CD4-positive, alpha-beta memory T cell (primary cell): ENCODE data around the gene CALML3. TPM values are rescaled to one million over a fixed set of nuclear protein-coding genes. Genes with fewer than 3 reads are reported as not detected.
A peak's percentile ranks its signal among the peaks of the same experiment; 100 is the strongest.

Experiments
- CTCF ChIA-PET: fragments of 350-600 bp; sonication (Branson Sonifier 250); formaldehyde crosslinking; loops from one replicate; lab custom pipeline; 2021; ENCODE audit warnings: inconsistent platforms; ENCODE audit not compliant: partially characterized antibody; lab: Charles Lee
- POLR2A ChIA-PET: fragments of 350-600 bp; sonication (Branson Sonifier 250); formaldehyde crosslinking; loops from one replicate; lab custom pipeline; 2021; ENCODE audit not compliant: partially characterized antibody; lab: Charles Lee
- DNase-seq, 5 donors: peaks; one replicate each; pipeline versions ENCODE4 v3.0.0 to v3.0.0-alpha.2; 2020 to 2022; ENCODE audit warnings: mixed read lengths in 1 of 5
- H3K27ac ChIP-seq: one replicate; pipeline ENCODE4 v1.7.0; 2013; ENCODE audit warnings: low read depth, low read length
- H3K27me3 ChIP-seq: 2 replicates; pipeline ENCODE4 v1.7.0; 2013; ENCODE audit warnings: mild to moderate bottlenecking, low read length, moderate library complexity; ENCODE audit not compliant: insufficient read depth
- H3K36me3 ChIP-seq: 2 replicates; pipeline ENCODE4 v1.7.0; 2013; ENCODE audit warnings: mild to moderate bottlenecking, low read length, moderate library complexity; ENCODE audit not compliant: insufficient read depth
- H3K4me1 ChIP-seq: 2 replicates; pipeline ENCODE4 v1.7.0; 2013; ENCODE audit warnings: mild to moderate bottlenecking, low read length, moderate library complexity; ENCODE audit not compliant: insufficient read depth
- H3K4me3 ChIP-seq, 2 donors: one replicate each; pipeline ENCODE4 v1.7.0; 2013; ENCODE audit warnings: low read length in 2 of 2, mild to moderate bottlenecking in 1 of 2
- H3K9me3 ChIP-seq, 2 donors: one replicate each; pipeline ENCODE4 v1.7.0; 2013; ENCODE audit warnings: low read length in 2 of 2, control low read depth in 1 of 2; ENCODE audit not compliant: control insufficient read depth in 1 of 2
- H3K27ac Mint-ChIP-seq, 7 donors: one replicate each; pipeline ENCODE4 v1.8.0; 2020 to 2021; ENCODE audit warnings: mixed read lengths in 7 of 7, mild to moderate bottlenecking in 6 of 7, inconsistent platforms in 3 of 7, moderate library complexity in 3 of 7
- H3K27me3 Mint-ChIP-seq, 2 donors: one replicate each; pipeline ENCODE4 v1.8.0; 2020 to 2021; ENCODE audit warnings: mixed read lengths in 2 of 2
- H3K36me3 Mint-ChIP-seq, 2 donors: one replicate each; pipeline ENCODE4 v1.8.0; 2020 to 2021; ENCODE audit warnings: mixed read lengths in 2 of 2, inconsistent platforms in 1 of 2, mild to moderate bottlenecking in 1 of 2
- H3K4me1 Mint-ChIP-seq, 4 donors: one replicate each; pipeline ENCODE4 v1.8.0; 2020 to 2021; ENCODE audit warnings: mixed read lengths in 4 of 4, mild to moderate bottlenecking in 1 of 4
- H3K4me3 Mint-ChIP-seq, 8 donors: one replicate each; pipeline ENCODE4 v1.8.0; 2020 to 2021; ENCODE audit warnings: mixed read lengths in 8 of 8, mild to moderate bottlenecking in 7 of 8, moderate library complexity in 6 of 8, inconsistent platforms in 3 of 8
- H3K9me3 Mint-ChIP-seq, 8 donors: one replicate each; pipeline ENCODE4 v1.8.0; 2020 to 2021; ENCODE audit warnings: mixed read lengths in 8 of 8, mild to moderate bottlenecking in 5 of 8, inconsistent platforms in 3 of 8, moderate library complexity in 1 of 8
- intact Hi-C: fragments of 100-400 bp; cut with micrococcal nuclease; formaldehyde crosslinking; loops from one replicate; pipeline ENCODE4 v1.15.1; 2023
- polyA plus RNA-seq, 2 donors: library from polyadenylated mRNA; unstranded; fragments of 300-500 nt; fragmentation: Illumina TruSeq; gene quantifications; one replicate each; pipeline ENCODE4 v1.2.3, GENCODE V29; 2021
- total RNA-seq, 2 experiments: library from RNA; stranded (reverse); gene quantifications; one replicate each; pipeline ENCODE4 v1.2.3, GENCODE V29; 2021

Gene CALML3
- total and polyA plus RNA-seq, 4 experiments from 2014 or later = not detected

- Histone ChIP-seq H3K27ac (no peak overlapping the region), H3K27me3 (no peaks in the 10 kb centered on the region), H3K9me3 (no peaks in the 10 kb centered on the region), H3K4me3 (no peak overlapping the region), H3K4me1 (peaks cover 2% of the 10 kb centered on the region), H3K36me3 (no peaks in the 10 kb centered on the region)
- no peaks in the 10 kb centered on the region for H3K9me3 Mint-ChIP-seq
- intact Hi-C loops = no loop called here
- no peak overlapping the region for H3K27ac Mint-ChIP-seq
- no peaks in the 10 kb centered on the region for H3K4me1 Mint-ChIP-seq
- no peaks in the 10 kb centered on the region for H3K27me3 Mint-ChIP-seq
- CTCF ChIA-PET = no interaction called here
- no peak overlapping the region for H3K4me3 Mint-ChIP-seq
- POLR2A ChIA-PET = no interaction called here
- no peaks in the 10 kb centered on the region for H3K36me3 Mint-ChIP-seq
- no peak for DNase-seq
Observed at GRCh38 chr10:5534051-5534821, 9.5 kb downstream of the CALML3 start.

- Mint-ChIP-seq H3K36me3 (no peaks in the 10 kb centered on the region), H3K27ac (no peak overlapping the region), H3K27me3 (no peaks in the 10 kb centered on the region), H3K9me3 (no peaks in the 10 kb centered on the region), H3K4me3 (no peak overlapping the region), H3K4me1 (no peaks in the 10 kb centered on the region)
- intact Hi-C loops = no loop called here
- no peak for DNase-seq
- CTCF ChIA-PET = no interaction called here
- Histone ChIP-seq H3K4me3 (no peak overlapping the region), H3K27ac (no peak overlapping the region), H3K4me1 (peaks cover 4% of the 10 kb centered on the region), H3K27me3 (no peaks in the 10 kb centered on the region), H3K36me3 (no peaks in the 10 kb centered on the region), H3K9me3 (no peaks in the 10 kb centered on the region)
- POLR2A ChIA-PET = no interaction called here
Observed at GRCh38 chr10:5534880-5535856, 10.4 kb downstream of the CALML3 start.

GRCh38 chr10:5536486-5537081 lies 11.8 kb downstream of the CALML3 start:
- Histone ChIP-seq H3K4me3 (no peak overlapping the region), H3K9me3 (no peaks in the 10 kb centered on the region), H3K36me3 (no peaks in the 10 kb centered on the region), H3K27me3 (no peaks in the 10 kb centered on the region), H3K4me1 (peaks cover 4% of the 10 kb centered on the region), H3K27ac (no peak overlapping the region)
- peaks cover 0 to 11% (median 4%) of the 10 kb centered on the region in 8 donors for H3K9me3 Mint-ChIP-seq
- H3K4me3 Mint-ChIP-seq = no peak overlapping the region
- ChIA-PET POLR2A (no interaction called here), CTCF (no interaction called here)
- H3K27ac Mint-ChIP-seq = no peak overlapping the region
- DNase-seq = no peak
- H3K36me3 Mint-ChIP-seq = no peaks in the 10 kb centered on the region
- intact Hi-C loops = no loop called here
- H3K4me1 Mint-ChIP-seq = no peaks in the 10 kb centered on the region
- H3K27me3 Mint-ChIP-seq = peaks cover 0 to 1% of the 10 kb centered on the region in 2 donors

GRCh38 chr10:5537684-5538083 lies 12.9 kb downstream of the CALML3 start:
- Histone ChIP-seq H3K27ac (no peak overlapping the region), H3K36me3 (no peaks in the 10 kb centered on the region), H3K27me3 (no peaks in the 10 kb centered on the region), H3K4me1 (peaks cover 4% of the 10 kb centered on the region), H3K4me3 (no peak overlapping the region), H3K9me3 (no peaks in the 10 kb centered on the region)
- Mint-ChIP-seq H3K4me3 (no peak overlapping the region), H3K4me1 (no peaks in the 10 kb centered on the region), H3K36me3 (peaks cover 2 to 4% of the 10 kb centered on the region in 2 donors), H3K27me3 (peaks cover 0 to 1% of the 10 kb centered on the region in 2 donors), H3K27ac (no peak overlapping the region), H3K9me3 (peaks cover 0 to 19% (median 12%) of the 10 kb centered on the region in 8 donors)
- intact Hi-C loops = no loop called here
- POLR2A ChIA-PET = no interaction called here
- no peak for DNase-seq
- CTCF ChIA-PET = no interaction called here

- Mint-ChIP-seq H3K27me3 (peaks cover 0 to 3% of the 10 kb centered on the region in 2 donors), H3K27ac (peak overlapping the region in 1 of 7 donors; percentile 9), H3K36me3 (peaks cover 2 to 4% of the 10 kb centered on the region in 2 donors), H3K9me3 (peaks cover 0 to 24% (median 14%) of the 10 kb centered on the region in 8 donors), H3K4me1 (no peaks in the 10 kb centered on the region), H3K4me3 (no peak overlapping the region)
- Histone ChIP-seq H3K4me1 (peaks cover 4% of the 10 kb centered on the region), H3K27ac (no peak overlapping the region), H3K4me3 (no peak overlapping the region), H3K9me3 (no peaks in the 10 kb centered on the region), H3K27me3 (no peaks in the 10 kb centered on the region), H3K36me3 (no peaks in the 10 kb centered on the region)
- DNase-seq = no peak
- CTCF ChIA-PET = no interaction called here
- POLR2A ChIA-PET = interaction anchor here (1.3 kb wide), 1 partner anchor 14 kb away, joined by 3 read pairs; no protein-coding TSS in a partner anchor
- intact Hi-C loops = no loop called here
Observed at GRCh38 chr10:5538446-5538845, 13.7 kb downstream of the CALML3 start.

GRCh38 chr10:5538892-5539651 lies 14.3 kb downstream of the CALML3 start:
- peaks cover 4% of the 10 kb centered on the region for H3K4me1 ChIP-seq
- Mint-ChIP-seq H3K27ac (no peak overlapping the region), H3K4me3 (no peak overlapping the region), H3K36me3 (peaks cover 2 to 4% of the 10 kb centered on the region in 2 donors), H3K4me1 (no peaks in the 10 kb centered on the region), H3K9me3 (peaks cover 0 to 28% (median 17%) of the 10 kb centered on the region in 8 donors), H3K27me3 (peaks cover 0 to 3% of the 10 kb centered on the region in 2 donors)
- intact Hi-C loops = no loop called here
- no peaks in the 10 kb centered on the region for H3K27me3 ChIP-seq
- CTCF ChIA-PET = interaction anchor here (0.7 kb wide), 1 partner anchor 84 kb away, joined by 4 read pairs; no protein-coding TSS in a partner anchor
- POLR2A ChIA-PET = interaction anchor here (1.3 kb wide), 1 partner anchor 13 kb away, joined by 3 read pairs; no protein-coding TSS in a partner anchor
- no peak for DNase-seq
- H3K27ac ChIP-seq = no peak overlapping the region
- no peak overlapping the region for H3K4me3 ChIP-seq
- H3K9me3 ChIP-seq = no peaks in the 10 kb centered on the region
- no peaks in the 10 kb centered on the region for H3K36me3 ChIP-seq
